GM18519 (cell line): ENCODE data around the gene ZFAND6.

ENCODE experiments used
- ATAC-seq: cut with Tn5 transposase; IDR thresholded peaks from one replicate; pipeline ENCODE4 v1.9.1; 2021; ENCODE audit warnings: mild to moderate bottlenecking, moderate library complexity; ENCODE audit not compliant: unreplicated experiment, low FRiP score

The ZFAND6 gene

GRCh38 chr15:80183306-80183705 lies 123.8 kb downstream of the ZFAND6 start:
- ATAC-seq, result no peak

GRCh38 chr15:80183886-80184285 lies 124.4 kb downstream of the ZFAND6 start:
- ATAC-seq, result no peak

GRCh38 chr15:80184554-80184953 lies 125.1 kb downstream of the ZFAND6 start:
- ATAC-seq, result no peak

- ATAC-seq, result no peak
These were observed 125.7 kb downstream of the ZFAND6 start for GRCh38 chr15:80185152-80185551.

- no peak for ATAC-seq
These were observed 126.6 kb downstream of the ZFAND6 start for GRCh38 chr15:80186066-80186465.

GRCh38 chr15:80186597-80186996 lies 127.1 kb downstream of the ZFAND6 start:
- ATAC-seq, result no peak
